RCC 7860 (cell line): ENCODE results near the gene CEL.
"Not testable (repeated sequence)": the region's sequence is repeated elsewhere in the genome, so short reads cannot be mapped to it uniquely, and the experiment has no call there.

Experiments
- DNase-seq: peaks from one replicate; pipeline ENCODE4 v3.0.0-alpha.2; 2015; ENCODE audit warnings: low spot score
- FAIRE-seq: peaks from 2 replicates; lab custom pipeline; 2012; peaks lifted over from hg19 to GRCh38; lab: Jason Lieb, UNC

Gene CEL

GRCh38 chr9:133063159-133063499 lies 1.3 kb downstream of the CEL start:
- DNase-seq (no peak), FAIRE-seq (no peak)

DNA sequence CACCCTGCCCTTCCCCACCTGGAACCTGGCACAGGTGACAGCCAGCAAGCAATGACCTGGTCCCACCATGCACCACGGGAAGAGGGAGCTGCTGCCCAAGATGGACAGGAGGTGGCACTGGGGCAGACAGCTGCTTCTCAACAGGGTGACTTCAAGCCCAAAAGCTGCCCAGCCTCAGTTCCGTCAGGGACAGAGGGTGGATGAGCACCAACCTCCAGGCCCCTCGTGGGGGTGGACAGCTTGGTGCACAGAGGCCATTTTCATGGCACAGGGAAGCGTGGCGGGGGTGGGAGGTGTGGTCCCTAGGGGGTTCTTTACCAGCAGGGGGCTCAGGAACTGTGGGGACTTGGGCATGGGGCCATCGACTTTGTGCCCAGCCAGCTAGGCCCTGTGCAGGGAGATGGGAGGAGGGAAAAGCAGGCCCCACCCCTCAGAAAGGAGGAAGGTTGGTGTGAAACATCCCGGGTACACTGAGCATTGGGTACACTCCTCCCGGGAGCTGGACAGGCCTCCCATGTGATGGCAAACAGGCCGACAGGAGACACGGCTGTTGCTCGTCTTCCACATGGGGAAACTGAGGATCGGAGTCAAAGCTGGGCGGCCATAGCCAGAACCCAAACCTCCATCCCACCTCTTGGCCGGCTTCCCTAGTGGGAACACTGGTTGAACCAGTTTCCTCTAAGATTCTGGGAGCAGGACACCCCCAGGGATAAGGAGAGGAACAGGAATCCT lies 1.9 kb downstream of the CEL start:
- FAIRE-seq (no peak), DNase-seq (no peak)

DNA sequence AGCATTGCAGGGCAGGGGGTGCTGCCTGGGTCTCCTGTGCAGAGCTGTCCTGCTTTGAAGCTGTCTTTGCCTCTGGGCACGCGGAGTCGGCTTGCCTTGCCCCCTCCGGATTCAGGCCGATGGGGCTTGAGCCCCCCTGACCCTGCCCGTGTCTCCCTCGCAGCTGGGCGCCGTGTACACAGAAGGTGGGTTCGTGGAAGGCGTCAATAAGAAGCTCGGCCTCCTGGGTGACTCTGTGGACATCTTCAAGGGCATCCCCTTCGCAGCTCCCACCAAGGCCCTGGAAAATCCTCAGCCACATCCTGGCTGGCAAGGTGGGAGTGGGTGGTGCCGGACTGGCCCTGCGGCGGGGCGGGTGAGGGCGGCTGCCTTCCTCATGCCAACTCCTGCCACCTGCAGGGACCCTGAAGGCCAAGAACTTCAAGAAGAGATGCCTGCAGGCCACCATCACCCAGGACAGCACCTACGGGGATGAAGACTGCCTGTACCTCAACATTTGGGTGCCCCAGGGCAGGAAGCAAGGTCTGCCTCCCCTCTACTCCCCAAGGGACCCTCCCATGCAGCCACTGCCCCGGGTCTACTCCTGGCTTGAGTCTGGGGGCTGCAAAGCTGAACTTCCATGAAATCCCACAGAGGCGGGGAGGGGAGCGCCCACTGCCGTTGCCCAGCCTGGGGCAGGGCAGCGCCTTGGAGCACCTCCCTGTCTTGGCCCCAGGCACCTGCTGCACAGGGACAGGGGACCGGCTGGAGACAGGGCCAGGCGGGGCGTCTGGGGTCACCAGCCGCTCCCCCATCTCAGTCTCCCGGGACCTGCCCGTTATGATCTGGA lies 2.7 kb downstream of the CEL start:
- FAIRE-seq = no peak
- DNase-seq = no peak

DNA sequence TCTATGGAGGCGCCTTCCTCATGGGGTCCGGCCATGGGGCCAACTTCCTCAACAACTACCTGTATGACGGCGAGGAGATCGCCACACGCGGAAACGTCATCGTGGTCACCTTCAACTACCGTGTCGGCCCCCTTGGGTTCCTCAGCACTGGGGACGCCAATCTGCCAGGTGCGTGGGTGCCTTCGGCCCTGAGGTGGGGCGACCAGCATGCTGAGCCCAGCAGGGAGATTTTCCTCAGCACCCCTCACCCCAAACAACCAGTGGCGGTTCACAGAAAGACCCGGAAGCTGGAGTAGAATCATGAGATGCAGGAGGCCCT lies 3.2 kb downstream of the CEL start:
- FAIRE-seq (no peak), DNase-seq (no peak)

- DNase-seq = no peak
- FAIRE-seq = no peak
Measured at GRCh38 chr9:133066181-133066983, 4.6 kb downstream of the CEL start.

DNA sequence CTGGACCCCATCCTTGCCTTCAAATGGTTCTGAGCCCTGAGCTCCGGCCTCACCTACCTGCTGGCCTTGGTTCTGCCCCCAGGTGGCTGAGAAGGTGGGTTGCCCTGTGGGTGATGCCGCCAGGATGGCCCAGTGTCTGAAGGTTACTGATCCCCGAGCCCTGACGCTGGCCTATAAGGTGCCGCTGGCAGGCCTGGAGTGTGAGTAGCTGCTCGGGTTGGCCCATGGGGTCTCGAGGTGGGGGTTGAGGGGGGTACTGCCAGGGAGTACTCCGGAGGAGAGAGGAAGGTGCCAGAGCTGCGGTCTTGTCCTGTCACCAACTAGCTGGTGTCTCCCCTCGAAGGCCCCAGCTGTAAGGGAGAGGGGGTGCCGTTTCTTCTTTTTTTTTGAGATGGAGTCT lies 5.2 kb downstream of the CEL start:
- DNase-seq = no peak
- FAIRE-seq = no peak

DNA sequence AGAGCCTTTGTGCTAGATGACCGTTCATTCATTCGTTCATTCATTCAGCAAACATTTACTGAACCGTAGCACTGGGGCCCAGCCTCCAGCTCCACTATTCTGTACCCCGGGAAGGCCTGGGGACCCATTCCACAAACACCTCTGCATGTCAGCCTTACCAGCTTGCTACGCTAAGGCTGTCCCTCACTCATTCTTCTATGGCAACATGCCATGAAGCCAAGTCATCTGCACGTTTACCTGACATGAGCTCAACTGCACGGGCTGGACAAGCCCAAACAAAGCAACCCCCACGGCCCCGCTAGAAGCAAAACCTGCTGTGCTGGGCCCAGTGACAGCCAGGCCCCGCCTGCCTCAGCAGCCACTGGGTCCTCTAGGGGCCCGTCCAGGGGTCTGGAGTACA lies 6.0 kb downstream of the CEL start:
- FAIRE-seq = no peak
- no peak for DNase-seq

DNA sequence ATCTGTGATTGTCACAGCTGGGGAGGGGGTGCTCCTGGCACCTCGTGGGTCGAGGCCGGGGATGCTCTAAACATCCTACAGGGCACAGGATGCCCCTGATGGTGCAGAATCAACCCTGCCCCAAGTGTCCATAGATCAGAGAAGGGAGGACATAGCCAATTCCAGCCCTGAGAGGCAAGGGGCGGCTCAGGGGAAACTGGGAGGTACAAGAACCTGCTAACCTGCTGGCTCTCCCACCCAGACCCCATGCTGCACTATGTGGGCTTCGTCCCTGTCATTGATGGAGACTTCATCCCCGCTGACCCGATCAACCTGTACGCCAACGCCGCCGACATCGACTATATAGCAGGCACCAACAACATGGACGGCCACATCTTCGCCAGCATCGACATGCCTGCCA lies 6.7 kb downstream of the CEL start:
- DNase-seq, FAIRE-seq: not testable (repeated sequence)

DNA sequence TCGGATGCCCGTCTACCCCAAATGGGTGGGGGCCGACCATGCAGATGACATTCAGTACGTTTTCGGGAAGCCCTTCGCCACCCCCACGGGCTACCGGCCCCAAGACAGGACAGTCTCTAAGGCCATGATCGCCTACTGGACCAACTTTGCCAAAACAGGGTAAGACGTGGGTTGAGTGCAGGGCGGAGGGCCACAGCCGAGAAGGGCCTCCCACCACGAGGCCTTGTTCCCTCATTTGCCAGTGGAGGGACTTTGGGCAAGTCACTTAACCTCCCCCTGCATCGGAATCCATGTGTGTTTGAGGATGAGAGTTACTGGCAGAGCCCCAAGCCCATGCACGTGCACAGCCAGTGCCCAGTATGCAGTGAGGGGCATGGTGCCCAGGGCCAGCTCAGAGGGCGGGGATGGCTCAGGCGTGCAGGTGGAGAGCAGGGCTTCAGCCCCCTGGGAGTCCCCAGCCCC lies 8.8 kb downstream of the CEL start:
- not testable (repeated sequence) for FAIRE-seq, DNase-seq

DNA sequence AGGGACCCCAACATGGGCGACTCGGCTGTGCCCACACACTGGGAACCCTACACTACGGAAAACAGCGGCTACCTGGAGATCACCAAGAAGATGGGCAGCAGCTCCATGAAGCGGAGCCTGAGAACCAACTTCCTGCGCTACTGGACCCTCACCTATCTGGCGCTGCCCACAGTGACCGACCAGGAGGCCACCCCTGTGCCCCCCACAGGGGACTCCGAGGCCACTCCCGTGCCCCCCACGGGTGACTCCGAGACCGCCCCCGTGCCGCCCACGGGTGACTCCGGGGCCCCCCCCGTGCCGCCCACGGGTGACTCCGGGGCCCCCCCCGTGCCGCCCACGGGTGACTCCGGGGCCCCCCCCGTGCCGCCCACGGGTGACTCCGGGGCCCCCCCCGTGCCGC lies 9.2 kb downstream of the CEL start:
- FAIRE-seq, DNase-seq: not testable (repeated sequence)

DNA sequence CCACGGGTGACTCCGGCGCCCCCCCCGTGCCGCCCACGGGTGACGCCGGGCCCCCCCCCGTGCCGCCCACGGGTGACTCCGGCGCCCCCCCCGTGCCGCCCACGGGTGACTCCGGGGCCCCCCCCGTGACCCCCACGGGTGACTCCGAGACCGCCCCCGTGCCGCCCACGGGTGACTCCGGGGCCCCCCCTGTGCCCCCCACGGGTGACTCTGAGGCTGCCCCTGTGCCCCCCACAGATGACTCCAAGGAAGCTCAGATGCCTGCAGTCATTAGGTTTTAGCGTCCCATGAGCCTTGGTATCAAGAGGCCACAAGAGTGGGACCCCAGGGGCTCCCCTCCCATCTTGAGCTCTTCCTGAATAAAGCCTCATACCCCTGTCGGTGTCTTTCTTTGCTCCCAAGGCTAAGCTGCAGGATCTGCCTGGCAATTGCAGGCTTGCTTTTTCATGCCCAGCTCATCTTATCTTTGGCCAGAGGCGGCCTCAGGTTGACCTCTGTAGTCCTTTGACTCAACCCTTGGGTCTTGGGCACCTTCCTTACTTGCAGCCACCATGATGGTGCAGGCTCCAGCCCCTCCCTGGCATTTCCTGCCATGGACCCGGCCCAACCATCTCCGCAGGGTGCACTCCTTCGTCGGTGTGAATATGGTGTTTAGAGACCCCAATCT lies 9.8 kb downstream of the CEL start:
- DNase-seq (no peak), FAIRE-seq (no peak)

GRCh38 chr9:133072210-133072609 lies 10.4 kb downstream of the CEL start:
- not testable (repeated sequence) for DNase-seq, FAIRE-seq

GRCh38 chr9:133073086-133074014 lies 11.6 kb downstream of the CEL start:
- DNase-seq = no peak
- no peak for FAIRE-seq

DNA sequence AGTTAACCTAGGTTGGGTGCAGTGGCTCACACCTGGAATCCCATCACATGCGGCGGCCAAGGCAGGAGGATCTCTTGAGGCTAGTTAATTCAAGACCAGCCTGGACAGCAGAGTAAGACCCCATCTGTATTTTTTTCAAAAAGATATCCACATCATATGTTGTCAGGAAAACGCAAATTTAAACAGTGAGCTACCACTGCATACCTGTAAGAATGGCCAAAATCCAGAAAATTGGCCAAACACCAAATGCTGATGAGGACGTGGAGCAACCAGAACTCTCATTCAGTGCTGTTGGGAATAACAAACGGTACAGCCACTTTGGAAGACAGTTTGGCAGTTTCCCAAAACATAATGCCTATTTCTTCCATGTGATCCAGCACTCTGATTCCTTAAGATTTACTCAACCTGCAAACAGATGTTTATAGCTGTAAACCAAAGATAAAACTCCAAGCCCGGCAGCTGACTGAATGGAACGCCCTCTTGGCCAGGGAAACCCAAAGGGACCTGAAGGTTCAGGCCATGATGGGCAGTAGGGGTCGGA lies 12.4 kb downstream of the CEL start:
- DNase-seq (no peak), FAIRE-seq (no peak)

- FAIRE-seq = no peak
- no peak for DNase-seq
Measured at GRCh38 chr9:133075925-133076630, 14.3 kb downstream of the CEL start.

GRCh38 chr9:133076691-133077090 lies 14.9 kb downstream of the CEL start:
- FAIRE-seq (no peak), DNase-seq (no peak)

DNA sequence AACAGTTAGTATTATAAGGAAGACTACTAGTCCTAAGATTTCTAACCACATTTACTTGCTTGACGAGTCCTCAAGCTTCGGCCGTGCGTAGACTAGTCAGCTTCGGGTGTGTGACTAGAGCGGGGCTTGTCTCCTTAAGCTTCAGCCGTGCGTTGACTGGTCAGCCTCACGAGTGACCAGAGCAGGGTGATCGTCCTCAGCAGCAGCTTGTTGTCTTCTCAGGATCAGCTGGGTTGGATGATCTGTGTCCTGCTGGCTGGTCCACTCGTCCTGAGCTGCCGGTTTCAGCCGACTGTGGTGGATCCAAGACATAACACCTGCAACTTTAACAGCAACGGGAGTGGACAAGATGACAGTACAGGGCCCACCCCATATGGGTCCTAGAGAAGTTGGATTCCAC lies 16.7 kb downstream of the CEL start:
- FAIRE-seq = no peak

DNA sequence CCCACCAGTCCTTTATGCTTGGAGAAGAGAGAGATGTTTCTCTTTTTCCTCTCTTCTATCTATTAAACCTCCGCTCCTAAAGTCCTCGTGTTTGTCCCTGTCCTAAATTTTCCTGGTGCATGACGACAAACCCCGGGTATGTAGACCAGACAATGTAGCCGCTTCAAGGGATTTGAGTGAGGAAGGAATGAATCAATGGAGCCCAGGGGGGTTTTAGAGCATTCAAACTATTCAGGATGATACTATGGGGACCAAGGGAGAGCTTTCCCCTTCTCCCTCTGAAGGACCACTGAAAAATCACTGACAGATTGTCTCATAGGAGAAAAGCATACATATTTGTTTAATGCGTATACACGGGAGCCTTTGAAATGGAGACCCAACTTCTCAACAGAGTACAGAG lies 18.4 kb downstream of the CEL start:
- FAIRE-seq = no peak

More for the DNA sequence above, 16.7 kb downstream of the CEL start:
- DNase-seq = no peak

More for the DNA sequence above, 18.4 kb downstream of the CEL start:
- DNase-seq = no peak
